A673 (cell line): ENCODE measurements around the gene ZNF778.

Experiments used
- EZH2 ChIP-seq: fragments of 200-600 bp; sonication (generic); IDR thresholded peaks from 2 replicates; pipeline ENCODE4 v1.6.1; 2017; ENCODE audit warnings: borderline replicate concordance, low read depth, mild to moderate bottlenecking, mixed read lengths, antibody characterized with exemption, low read length; ENCODE audit not compliant: poor library complexity, severe bottlenecking
- TF ChIP-seq, protein P1 (sequence below): fragments of 300-800, 200-600 bp; sonication (generic); conservative IDR thresholded peaks from 2 replicates; pipeline ENCODE4 v1.5.1; 2017; ENCODE audit warnings: low read depth, mild to moderate bottlenecking, antibody characterized with exemption, low read length, moderate library complexity, mixed read lengths

GRCh38 chr16:89176147-89176690, 41.3 kb upstream of the ZNF778 start:
- TF ChIP-seq, protein P1, sequence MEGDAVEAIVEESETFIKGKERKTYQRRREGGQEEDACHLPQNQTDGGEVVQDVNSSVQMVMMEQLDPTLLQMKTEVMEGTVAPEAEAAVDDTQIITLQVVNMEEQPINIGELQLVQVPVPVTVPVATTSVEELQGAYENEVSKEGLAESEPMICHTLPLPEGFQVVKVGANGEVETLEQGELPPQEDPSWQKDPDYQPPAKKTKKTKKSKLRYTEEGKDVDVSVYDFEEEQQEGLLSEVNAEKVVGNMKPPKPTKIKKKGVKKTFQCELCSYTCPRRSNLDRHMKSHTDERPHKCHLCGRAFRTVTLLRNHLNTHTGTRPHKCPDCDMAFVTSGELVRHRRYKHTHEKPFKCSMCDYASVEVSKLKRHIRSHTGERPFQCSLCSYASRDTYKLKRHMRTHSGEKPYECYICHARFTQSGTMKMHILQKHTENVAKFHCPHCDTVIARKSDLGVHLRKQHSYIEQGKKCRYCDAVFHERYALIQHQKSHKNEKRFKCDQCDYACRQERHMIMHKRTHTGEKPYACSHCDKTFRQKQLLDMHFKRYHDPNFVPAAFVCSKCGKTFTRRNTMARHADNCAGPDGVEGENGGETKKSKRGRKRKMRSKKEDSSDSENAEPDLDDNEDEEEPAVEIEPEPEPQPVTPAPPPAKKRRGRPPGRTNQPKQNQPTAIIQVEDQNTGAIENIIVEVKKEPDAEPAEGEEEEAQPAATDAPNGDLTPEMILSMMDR: no peak
- no peak for TF ChIP-seq EZH2
